Measurements from ENCODE around the gene ADAM12.
A peak's percentile ranks its signal among the peaks of the same experiment; 100 is the strongest.
"Not testable (repeated sequence)": the region's sequence is repeated elsewhere in the genome, so short reads cannot be mapped to it uniquely, and the experiment has no call there.

Gene ADAM12

DNA sequence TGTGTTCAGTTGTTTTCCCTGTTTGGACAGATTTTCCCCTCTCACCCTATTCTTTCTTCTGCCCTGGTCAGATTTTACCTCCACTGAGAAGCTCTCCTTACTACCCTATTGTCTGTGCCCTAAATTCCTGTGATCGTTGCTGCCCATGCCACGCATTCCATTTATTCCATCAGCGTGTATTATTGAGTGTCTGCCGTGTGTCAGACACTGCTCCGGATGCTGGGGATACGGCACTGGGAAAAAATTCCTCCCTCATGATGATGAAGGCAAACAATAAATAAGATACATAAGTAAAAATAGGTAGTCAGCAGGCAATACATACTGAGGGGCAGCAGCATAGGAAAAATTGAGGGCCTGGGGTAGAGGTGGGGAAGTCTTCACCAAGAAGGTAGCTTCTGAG is 405.1 kb downstream of the ADAM12 start:
- TF ChIP-seq, protein P1, sequence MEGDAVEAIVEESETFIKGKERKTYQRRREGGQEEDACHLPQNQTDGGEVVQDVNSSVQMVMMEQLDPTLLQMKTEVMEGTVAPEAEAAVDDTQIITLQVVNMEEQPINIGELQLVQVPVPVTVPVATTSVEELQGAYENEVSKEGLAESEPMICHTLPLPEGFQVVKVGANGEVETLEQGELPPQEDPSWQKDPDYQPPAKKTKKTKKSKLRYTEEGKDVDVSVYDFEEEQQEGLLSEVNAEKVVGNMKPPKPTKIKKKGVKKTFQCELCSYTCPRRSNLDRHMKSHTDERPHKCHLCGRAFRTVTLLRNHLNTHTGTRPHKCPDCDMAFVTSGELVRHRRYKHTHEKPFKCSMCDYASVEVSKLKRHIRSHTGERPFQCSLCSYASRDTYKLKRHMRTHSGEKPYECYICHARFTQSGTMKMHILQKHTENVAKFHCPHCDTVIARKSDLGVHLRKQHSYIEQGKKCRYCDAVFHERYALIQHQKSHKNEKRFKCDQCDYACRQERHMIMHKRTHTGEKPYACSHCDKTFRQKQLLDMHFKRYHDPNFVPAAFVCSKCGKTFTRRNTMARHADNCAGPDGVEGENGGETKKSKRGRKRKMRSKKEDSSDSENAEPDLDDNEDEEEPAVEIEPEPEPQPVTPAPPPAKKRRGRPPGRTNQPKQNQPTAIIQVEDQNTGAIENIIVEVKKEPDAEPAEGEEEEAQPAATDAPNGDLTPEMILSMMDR (IDR thresholded peaks at IDR 0.05; ENCODE audit: insufficient read depth, low read length, missing control alignments) = no peak
- POLR2A ChIA-PET = interaction anchor here (2.0 kb wide), 1 partner anchor 79 kb away, joined by 7 read pairs; no protein-coding TSS in a partner anchor
- peak; percentile 9 for DNase-seq (ENCODE audit: low read depth, low spot score)
- no peak overlapping the region for H3K4me3 ChIP-seq (ENCODE audit: low read depth, low read length)
- CTCF ChIA-PET = interaction anchor here (0.6 to 10.1 kb wide), 44 partner anchors 8 to 776 kb away, joined by 3 to 116 read pairs (median 4); partner anchors contain the start of gene ADAM12

DNA sequence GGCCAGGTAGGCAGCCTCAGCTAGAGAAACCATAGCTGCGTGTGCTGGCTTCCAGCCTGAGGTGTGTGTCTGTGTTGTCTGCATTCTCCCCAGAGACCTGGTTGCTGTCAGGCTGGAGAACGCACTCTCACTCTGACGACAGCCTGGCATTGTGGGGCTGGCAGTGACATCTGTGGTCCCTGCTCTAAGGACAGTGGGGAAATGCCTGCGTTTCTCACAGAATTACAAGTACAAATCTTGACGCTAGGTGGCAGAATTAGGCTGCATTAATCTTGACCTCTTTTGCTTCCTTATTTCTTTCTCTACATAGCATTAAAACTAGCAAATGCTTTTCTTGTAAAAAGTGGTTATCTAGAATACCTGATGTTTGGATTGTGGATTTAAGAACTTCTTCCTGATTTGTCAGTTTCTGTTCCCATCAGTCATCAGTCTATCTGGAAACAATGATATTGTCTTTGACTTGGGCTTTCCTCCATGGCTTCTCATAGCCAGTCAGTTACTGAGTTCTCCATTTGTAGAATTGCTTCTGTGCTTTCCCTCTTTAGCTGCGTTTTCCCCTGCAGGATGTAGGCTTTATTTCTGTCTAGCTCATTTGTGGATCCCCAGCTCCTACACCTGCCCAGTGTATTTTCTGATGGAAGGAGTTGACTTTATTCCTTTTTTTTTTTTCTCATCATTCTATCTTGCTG is 405.9 kb downstream of the ADAM12 start:
- no peak overlapping the region for H3K4me3 ChIP-seq (ENCODE audit: low read depth, low read length)
- TF ChIP-seq, protein P1 (IDR thresholded peaks at IDR 0.05; ENCODE audit: insufficient read depth, low read length, missing control alignments) = peak; percentile 32
- DNase-seq (ENCODE audit: low read depth, low spot score) = peak; percentile 26
- POLR2A ChIA-PET = interaction anchor here (0.8 to 2.0 kb wide), 2 partner anchors 80 to 225 kb away, joined by 4 to 7 read pairs; no protein-coding TSS in a partner anchor
- CTCF ChIA-PET = interaction anchor here (0.6 to 10.1 kb wide), 46 partner anchors 8 to 777 kb away, joined by 3 to 116 read pairs (median 4); partner anchors contain the start of gene ADAM12

DNA sequence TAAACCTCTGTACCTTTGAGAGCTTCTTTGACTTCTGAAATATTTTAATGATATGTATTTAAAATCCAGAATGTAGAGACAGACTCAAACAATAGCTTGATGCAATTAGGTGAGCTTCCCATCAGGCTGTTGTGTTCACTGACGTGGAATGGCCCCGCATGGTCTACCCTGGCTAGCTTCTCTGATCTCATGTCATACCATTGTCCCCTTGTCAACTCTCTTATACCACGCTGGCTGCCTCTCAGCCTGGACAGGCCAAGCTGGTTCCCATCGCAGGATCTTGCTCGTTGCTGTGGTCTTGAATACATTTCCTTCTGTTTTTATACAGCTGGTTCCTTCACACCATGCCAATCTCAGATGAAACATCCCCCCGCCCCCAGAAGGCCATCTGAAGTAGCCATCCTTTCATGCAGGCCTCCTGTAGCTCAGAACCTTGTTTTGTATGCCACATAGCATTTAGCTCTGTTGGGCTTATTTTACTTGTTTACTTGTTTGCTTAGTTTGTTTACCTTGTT is 407.7 kb downstream of the ADAM12 start:
- no peak overlapping the region for H3K4me3 ChIP-seq (ENCODE audit: low read depth, low read length)
- CTCF ChIA-PET = interaction anchor here (0.7 to 10.1 kb wide), 12 partner anchors 9 to 769 kb away, joined by 3 to 116 read pairs (median 4); no protein-coding TSS in a partner anchor
- DNase-seq (ENCODE audit: low read depth, low spot score) = no peak
- POLR2A ChIA-PET = interaction anchor here (0.6 kb wide), 1 partner anchor 137 kb away, joined by 4 read pairs; no protein-coding TSS in a partner anchor
- TF ChIP-seq, protein P1 (IDR thresholded peaks at IDR 0.05; ENCODE audit: insufficient read depth, low read length, missing control alignments) = no peak

DNA sequence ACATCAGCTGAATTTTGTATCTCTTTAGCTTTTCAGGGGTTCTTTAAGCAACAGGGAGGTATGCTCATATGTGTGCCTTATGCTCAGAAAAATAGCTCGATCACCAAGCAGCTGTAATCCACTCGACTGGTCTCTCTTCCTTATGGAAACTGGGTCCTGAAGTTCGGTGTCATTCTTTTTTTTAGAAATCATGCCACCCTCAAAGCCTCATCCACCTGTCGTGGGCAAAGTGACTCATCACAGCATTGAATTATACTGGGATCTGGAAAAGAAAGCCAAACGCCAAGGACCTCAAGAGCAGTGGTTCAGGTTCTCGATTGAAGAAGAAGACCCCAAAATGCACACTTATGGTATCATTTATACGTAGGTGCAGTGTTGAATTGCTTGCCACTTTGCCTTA is 408.3 kb downstream of the ADAM12 start:
- CTCF ChIA-PET = interaction anchor here (0.8 to 10.1 kb wide), 12 partner anchors 9 to 769 kb away, joined by 3 to 116 read pairs (median 4); no protein-coding TSS in a partner anchor

DNA sequence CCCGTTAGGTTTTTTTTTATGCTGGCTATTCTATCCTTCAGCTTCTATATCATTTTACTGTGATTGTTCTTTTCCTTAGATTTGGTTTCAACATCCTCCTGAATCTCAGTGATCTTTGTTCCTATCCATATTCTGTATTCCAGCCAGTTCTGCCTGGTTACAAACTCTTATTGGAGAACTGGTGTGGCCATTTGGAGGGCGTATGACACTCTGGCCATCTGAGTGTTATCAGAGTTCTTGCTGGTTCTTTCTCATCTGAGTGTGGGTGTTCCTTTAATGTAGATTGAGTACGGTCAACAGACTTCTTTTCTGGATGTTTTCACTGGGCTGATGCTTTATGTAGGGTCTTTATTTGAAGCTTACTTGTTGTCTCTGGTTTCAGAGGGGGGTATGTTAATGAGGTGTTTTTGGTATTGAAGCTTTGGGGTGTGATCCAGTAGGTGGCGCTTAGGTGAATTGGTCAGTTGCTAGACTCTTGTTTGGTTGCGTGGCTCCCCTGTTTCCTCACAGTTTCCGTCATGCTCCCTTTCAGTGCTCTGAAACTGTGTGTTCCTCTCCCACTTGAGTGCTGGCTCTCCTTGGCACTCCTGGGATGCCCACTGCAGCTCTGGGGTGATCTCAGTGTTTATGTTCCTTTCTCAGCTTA is 411.2 kb downstream of the ADAM12 start:
- CTCF ChIA-PET = interaction anchor here (2.2 to 10.1 kb wide), 3 partner anchors 7 to 525 kb away, joined by 6 to 116 read pairs (median 11); no protein-coding TSS in a partner anchor
- TF ChIP-seq, protein P1 (IDR thresholded peaks at IDR 0.05; ENCODE audit: insufficient read depth, low read length, missing control alignments) = no peak
- POLR2A ChIA-PET = no interaction called here
- no peak overlapping the region for H3K4me3 ChIP-seq (ENCODE audit: low read depth, low read length)
- DNase-seq (ENCODE audit: low read depth, low spot score) = no peak

More for the DNA sequence above, 408.3 kb downstream of the ADAM12 start:
- no peak overlapping the region for H3K4me3 ChIP-seq (ENCODE audit: low read depth, low read length)
- POLR2A ChIA-PET = no interaction called here
- TF ChIP-seq, protein P1 (IDR thresholded peaks at IDR 0.05; ENCODE audit: insufficient read depth, low read length, missing control alignments) = no peak
- no peak for DNase-seq (ENCODE audit: low read depth, low spot score)

DNA sequence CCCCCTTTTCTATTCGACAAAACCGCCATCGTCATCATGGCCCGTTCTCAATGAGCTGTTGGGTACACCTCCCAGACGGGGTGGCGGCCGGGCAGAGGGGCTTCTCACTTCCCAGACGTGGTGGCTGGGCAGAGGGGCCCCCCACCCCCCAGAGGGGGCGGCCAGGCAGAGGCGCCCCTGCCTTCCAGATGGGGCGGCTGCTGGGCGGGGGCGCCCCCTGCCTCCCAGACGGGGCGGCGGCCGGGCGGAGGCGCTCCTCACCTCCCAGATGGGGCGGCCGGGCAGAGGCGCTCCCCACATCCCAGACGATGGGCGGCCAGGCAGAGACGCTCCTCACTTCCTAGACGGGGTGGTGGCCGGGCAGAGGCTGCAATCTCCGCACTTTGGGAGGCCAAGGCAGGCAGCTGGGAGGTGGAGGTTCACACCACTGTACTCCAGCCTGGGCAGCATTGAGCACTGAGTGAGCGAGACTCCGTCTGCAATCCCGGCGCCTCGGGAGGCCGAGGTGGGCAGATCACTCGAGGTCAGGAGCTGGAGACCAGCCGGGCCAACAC is 418.1 kb downstream of the ADAM12 start:
- H3K4me3 ChIP-seq (ENCODE audit: low read depth, low read length); DNase-seq (ENCODE audit: low read depth, low spot score); POLR2A ChIA-PET: not testable (repeated sequence)
- CTCF ChIA-PET = interaction anchor here (1.1 to 1.5 kb wide), 4 partner anchors 10 to 101 kb away, joined by 3 to 6 read pairs (median 4); no protein-coding TSS in a partner anchor

Measured in AG04449 (cell line).